Hematopoietic multipotent progenitor cell treated with erythropoietin and hydrocortisone succinate and interleukin-3 and kit ligand, for 15 days (in vitro differentiated cells): ENCODE data around the gene SPRY4.
"Not testable (repeated sequence)": the region's sequence is repeated elsewhere in the genome, so short reads cannot be mapped to it uniquely, and the experiment has no call there.

Source experiments
- DNase-seq: peaks from one replicate; pipeline ENCODE4 v3.0.0-alpha.2; 2015; ENCODE audit warnings: low spot score

SPRY4 gene

GRCh38 chr5:142292249-142292648, 32.6 kb downstream of the SPRY4 start:
- no peak for DNase-seq

GRCh38 chr5:142290577-142291299, 34.1 kb downstream of the SPRY4 start:
- DNase-seq, result no peak

- no peak for DNase-seq
Observed at GRCh38 chr5:142289708-142290576, 34.9 kb downstream of the SPRY4 start.

DNA sequence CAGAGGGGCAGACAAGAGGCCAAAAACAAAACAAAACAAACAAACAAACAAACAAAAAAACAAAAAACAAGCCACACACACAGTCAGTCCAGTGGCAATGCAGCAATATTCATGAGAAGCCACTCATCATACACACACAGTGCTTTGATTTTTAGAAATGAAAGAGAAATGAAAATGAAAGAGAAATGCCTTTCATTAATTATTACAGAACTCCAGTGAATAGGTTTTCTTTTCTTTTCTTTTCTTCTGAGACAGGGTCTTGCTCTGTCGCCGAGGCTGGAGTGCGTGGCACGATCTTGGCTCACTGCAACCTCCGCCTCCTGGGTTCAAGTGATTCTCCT, 36.9 kb downstream of the SPRY4 start:
- no peak for DNase-seq

GRCh38 chr5:142287096-142287972, 37.5 kb downstream of the SPRY4 start:
- DNase-seq, result no peak

GRCh38 chr5:142286111-142286510, 38.7 kb downstream of the SPRY4 start:
- no peak for DNase-seq

DNA sequence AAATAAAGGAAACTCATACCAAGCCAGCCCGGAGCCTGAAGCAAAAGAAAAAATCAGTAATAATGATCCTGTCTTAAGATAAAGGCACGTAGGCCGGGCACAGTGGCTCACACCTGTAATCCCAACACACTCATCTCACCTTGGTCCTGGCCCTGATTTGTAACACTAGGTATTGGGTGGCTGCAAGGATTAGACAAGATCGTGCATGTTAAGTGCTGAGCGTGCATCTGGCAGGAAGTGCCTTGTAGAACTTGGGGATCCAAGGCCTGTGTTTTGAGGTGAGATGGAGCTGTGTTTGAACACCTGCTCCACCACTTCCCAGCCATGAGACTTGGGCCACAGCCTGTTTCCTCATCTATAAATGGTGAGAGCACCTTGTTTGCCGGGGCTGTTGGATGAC, 41.5 kb downstream of the SPRY4 start:
- DNase-seq, result no peak

GRCh38 chr5:142281966-142282365, 42.9 kb downstream of the SPRY4 start:
- no peak for DNase-seq

- no peak for DNase-seq
Observed at GRCh38 chr5:142281008-142281367, 43.8 kb downstream of the SPRY4 start.

DNA sequence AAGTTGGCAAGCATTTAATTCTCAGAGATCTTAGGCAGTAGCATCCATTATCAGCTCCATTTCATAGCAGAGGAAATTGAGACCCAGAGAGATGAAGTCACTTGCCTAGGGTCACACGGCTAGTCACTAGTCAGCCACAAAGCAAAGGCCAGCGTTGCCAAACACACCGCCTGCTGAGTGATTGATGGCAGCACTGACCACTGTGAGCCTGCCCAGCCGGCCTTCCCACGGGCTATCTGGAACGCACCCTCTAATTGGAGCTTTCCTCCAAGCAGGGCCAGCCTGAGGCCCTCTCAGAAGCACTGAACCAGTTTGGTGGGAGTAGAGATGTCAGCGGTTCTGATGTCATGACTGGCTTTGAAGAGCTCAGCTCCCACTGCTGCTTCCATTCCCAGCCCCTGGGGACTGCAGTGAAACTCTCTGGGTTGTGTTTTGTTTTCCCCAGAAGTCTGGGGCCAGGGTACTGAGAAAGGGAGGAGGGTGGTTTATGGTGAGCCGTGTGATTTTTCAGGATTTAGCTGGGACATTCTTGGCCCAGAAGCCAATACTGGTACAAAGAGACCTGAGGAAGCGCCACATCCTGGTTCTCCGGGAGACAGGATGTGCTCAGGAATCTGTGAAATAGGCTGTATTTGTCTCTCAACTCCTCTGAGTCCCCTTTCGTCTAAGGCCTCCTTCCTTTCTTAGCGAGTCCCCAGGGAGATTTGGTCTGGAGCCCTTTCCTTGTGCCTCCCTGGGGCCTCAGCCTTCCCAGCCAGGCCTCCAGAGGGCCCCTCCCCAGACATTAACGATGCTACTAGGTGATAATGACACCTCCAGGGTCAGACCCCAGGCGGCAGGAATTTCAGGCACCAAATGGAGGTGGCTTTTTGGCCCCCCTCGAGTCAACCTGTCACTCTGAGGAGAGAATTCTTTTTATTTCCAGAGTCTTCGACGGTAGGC, 44.5 kb downstream of the SPRY4 start:
- no peak for DNase-seq

DNA sequence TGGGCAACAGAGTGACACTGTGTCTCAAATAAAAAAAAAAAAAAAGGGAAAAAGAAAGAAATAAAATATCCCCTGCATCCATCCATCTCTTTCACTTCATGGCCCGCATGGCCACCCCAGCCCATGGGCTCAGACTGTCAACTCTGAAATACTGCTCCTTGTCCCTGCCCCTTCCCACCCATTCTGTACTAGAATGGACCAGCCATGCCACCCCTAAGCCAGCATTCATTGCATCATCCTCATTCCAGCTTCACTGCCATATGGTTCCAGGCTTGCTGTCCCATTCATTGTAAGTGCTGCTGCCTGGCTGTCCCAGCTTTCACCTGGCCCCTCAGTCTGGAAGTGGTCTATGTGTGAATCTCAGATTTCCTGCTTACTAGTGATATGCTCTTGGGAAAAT, 46.2 kb downstream of the SPRY4 start:
- DNase-seq, result no peak

- DNase-seq, result no peak
Observed at GRCh38 chr5:142277796-142278195, 47.0 kb downstream of the SPRY4 start.

GRCh38 chr5:142276517-142276916, 48.3 kb downstream of the SPRY4 start:
- no peak for DNase-seq

- no peak for DNase-seq
Observed at GRCh38 chr5:142275496-142275895, 49.3 kb downstream of the SPRY4 start.

DNA sequence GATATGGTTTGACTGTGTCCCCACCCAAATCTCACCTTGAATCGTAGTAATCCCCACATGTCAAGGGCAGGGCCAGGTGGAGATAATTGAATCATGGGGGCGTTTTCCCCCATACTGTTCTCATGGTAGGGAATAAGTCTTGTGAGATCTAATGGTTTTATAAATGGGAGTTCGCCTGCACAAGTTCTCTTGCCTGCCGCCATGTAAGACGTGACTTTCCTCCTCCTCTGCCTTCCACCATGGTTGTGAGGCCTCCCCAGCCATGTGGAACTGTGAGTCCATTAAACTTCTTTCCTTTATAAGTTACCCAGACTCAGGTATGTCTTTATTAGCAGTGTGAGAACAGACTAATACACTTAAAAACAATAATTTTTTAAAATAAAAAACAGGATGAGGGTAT, 52.2 kb downstream of the SPRY4 start:
- not testable (repeated sequence) for DNase-seq

GRCh38 chr5:142264084-142264483, 60.7 kb downstream of the SPRY4 start:
- DNase-seq, result not testable (repeated sequence)

DNA sequence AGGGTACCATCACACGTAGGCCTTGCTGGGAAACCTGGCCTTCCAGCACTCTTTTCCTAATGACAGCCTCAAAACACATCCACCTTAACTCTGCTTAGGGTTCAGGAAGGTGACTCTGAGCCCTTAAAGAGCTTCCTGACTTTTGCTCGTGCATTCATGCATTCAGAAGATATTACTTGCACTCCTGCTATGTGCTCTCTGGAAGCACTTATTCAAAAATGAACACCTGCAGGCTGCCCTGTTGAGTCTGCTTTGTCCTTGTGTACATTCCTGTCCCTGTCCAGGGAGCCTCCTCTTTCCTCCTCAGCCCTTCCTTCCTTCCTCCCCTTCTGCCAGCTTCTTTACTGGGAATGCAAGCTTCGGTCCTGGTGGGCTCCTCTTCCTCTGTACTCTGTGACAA, 61.5 kb downstream of the SPRY4 start:
- DNase-seq, result no peak

DNA sequence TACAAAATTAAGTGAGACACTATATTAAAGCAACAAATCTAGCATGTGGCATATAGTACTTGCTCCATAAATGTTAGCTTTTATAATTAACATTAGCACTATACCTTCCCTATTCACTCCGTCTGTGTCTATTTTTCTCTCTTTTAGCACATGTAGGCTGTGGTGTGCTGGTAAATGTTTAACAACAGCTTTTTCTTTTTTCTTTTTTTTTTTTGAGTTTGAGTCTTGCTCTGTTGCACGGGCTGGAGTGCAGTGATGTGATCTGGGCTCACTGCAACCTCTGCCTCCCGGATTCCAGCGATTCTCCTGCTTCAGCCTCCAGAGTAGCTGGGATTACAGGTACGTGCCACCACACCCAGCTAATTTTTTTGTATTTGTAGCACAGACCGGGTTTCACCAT, 62.1 kb downstream of the SPRY4 start:
- DNase-seq, result no peak
